ENCODE results near the gene CHST7.

CHST7 gene

DNA sequence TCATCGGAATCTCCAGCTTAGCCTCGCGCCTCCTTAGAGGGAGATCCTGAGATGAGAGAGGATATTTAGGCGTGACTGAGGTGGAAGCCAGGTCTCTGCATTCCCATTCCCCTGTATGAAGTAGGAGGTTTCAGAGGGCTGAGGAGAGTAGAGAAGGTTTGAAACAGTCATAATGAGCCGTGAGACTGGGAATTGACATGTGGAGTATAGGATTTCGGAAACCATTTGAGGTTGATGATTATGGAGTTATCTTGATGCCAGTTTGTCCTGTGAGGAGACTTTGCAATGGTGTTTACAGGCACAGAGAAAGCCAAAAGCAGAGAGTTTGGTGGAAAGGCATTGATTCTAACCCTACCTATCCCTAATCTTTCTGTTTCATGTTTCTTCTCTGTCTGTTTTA, 2.0 kb downstream of the CHST7 start:
- H3K27ac ChIP-seq = no peak overlapping the region
- TF ChIP-seq ZFX (IDR thresholded peaks at IDR 0.05; ENCODE audit: borderline replicate concordance) = no peak
- TF ChIP-seq, protein P1, sequence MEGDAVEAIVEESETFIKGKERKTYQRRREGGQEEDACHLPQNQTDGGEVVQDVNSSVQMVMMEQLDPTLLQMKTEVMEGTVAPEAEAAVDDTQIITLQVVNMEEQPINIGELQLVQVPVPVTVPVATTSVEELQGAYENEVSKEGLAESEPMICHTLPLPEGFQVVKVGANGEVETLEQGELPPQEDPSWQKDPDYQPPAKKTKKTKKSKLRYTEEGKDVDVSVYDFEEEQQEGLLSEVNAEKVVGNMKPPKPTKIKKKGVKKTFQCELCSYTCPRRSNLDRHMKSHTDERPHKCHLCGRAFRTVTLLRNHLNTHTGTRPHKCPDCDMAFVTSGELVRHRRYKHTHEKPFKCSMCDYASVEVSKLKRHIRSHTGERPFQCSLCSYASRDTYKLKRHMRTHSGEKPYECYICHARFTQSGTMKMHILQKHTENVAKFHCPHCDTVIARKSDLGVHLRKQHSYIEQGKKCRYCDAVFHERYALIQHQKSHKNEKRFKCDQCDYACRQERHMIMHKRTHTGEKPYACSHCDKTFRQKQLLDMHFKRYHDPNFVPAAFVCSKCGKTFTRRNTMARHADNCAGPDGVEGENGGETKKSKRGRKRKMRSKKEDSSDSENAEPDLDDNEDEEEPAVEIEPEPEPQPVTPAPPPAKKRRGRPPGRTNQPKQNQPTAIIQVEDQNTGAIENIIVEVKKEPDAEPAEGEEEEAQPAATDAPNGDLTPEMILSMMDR (IDR thresholded peaks at IDR 0.05) = no peak

DNA sequence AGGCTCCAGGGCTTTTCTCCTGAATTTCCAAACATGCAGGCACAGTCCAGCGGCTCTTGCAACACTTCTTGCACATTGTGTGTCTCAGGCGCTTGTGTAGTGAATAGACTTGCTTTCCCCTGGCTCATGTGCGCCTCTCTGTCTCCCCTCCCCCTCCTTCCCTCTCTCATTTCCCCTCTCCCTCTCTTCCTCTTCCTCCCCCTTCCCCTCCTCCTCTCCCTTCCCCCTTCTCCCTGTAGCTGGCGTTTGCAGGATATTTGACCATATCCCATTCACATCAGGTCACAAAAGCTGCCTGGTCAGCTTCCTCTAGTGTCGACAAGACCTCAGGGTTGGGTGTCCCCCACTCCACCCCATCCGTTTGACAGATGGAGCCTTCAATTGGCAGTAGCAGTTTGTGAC, 2.4 kb downstream of the CHST7 start:
- TF ChIP-seq, protein P1 (IDR thresholded peaks at IDR 0.05) = no peak
- H3K27ac ChIP-seq = no peak overlapping the region

DNA sequence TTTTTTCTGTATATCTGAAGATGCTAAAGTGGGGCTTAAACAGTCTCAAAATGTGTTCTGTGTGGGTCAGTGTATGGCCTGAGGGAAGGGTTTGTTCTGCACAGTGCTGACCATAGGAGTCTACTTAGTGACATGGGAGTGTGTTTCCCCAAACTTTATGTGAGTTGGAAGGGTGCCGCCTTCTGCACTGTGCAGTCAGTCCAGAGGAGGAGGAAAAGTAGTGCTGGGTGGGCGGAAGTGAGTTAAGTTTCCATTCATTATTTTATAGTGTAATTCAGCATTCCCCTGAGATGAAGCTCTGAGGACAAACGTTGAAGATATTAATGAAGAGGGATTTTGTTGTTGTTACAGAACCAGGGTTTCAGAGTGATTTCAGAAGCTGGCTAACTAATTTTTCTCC, 2.9 kb downstream of the CHST7 start:
- no peak overlapping the region for H3K27ac ChIP-seq
- TF ChIP-seq, protein P1 (IDR thresholded peaks at IDR 0.05) = no peak
- no peak for TF ChIP-seq ZFX (IDR thresholded peaks at IDR 0.05; ENCODE audit: borderline replicate concordance)

DNA sequence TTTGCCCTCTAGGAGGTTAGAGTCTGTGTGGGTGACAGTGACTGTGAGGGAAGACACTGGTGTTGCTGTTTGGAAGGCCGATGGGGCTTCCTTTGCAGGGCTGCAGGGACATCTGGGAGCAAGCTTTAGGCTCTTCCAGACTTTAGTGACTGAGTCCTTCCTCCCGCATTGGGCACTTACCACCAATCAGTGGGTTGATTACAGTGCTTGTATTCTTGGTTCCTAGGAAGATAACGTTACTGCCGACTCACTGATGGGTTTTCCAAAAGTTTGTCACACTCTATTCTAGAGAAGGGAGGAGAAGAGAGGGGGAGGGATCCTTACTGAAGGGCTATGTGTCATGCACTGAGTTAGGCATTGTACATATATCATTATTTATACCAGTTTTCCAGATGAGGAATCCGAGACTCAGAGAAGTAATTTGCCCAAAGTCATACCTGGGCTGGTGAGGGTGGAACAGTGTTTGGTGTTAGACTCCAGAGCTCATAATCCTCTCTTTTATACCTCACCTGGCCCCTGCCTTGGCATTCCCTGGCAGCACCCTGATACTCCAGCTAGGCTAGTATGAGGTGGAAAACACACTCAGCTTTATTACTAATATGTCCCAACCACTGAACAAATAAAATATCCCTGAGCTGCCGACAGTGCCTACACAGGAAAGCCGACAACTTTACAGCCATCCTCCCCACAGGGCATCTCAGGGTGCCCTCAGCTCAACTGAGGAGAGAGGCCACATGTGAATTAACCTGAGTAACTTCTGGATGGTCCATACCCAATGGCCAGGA, 3.8 kb downstream of the CHST7 start:
- no peak overlapping the region for H3K27ac ChIP-seq
- TF ChIP-seq, protein P1 (IDR thresholded peaks at IDR 0.05) = no peak
- TF ChIP-seq ZFX (IDR thresholded peaks at IDR 0.05; ENCODE audit: borderline replicate concordance) = no peak

DNA sequence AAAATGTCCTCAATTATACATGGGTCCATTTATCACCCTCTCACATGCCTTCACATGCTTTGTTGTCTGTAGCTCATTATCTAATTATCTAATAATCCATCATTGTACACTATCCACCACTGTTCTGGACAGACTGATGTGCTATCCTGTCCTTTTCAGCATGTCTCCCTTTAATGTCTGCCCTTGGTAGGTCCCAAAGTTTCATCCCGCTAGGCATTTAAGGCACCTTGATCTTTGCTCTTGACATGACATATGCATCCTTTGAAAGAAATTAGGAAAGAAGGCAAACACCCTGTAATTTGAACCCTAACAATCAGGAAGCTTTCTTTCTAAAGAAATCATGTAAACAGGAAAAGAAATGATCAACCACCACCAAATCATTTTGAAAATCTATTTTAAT, 5.7 kb downstream of the CHST7 start:
- no peak overlapping the region for H3K27ac ChIP-seq
- no peak for TF ChIP-seq ZFX (IDR thresholded peaks at IDR 0.05; ENCODE audit: borderline replicate concordance)
- TF ChIP-seq, protein P1 (IDR thresholded peaks at IDR 0.05) = no peak

DNA sequence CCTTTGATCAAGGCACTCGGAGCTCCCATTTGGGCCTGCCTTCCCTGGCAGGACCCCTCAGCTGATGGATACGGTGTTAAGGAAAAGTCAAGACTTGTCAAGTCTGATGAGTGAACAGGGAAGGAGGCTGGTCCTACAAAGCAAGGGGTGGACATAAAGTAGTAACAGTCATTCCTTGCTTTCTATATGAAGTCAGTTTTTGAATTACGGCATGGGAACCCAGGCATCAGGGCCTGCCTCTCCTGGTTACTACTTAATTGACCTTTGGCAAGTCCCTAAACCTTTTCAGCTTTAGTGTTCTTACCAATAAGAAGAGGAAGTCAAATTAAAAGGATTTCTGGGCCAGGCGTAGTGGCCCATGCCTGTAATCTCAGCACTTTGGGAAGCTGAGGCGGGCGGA, 7.0 kb downstream of the CHST7 start:
- TF ChIP-seq ZFX (IDR thresholded peaks at IDR 0.05; ENCODE audit: borderline replicate concordance) = no peak
- TF ChIP-seq, protein P1 (IDR thresholded peaks at IDR 0.05) = no peak
- no peak overlapping the region for H3K27ac ChIP-seq

DNA sequence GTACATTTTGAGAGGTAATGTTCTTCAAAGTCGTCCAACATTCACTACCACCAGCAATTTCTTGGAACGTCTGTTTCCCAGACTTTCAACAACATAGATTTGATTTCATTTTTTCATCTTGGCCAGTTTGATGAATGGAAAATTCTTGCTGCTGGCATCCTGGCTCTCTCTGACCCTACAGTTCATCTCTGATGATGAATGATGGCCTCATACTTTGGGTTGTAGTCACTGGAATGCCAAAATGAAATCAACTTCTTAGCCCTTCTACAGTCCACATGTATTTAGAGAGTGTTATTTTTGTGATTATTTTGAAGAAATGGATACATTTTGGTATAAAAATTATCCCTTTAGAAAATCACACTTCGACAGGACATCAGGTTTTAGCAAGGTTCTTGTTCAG, 8.8 kb downstream of the CHST7 start:
- TF ChIP-seq ZFX (IDR thresholded peaks at IDR 0.05; ENCODE audit: borderline replicate concordance) = no peak
- TF ChIP-seq, protein P1 (IDR thresholded peaks at IDR 0.05) = no peak
- H3K27ac ChIP-seq = no peak overlapping the region
